ENCODE data around the gene GIT2. TPM values are rescaled to one million over a fixed set of nuclear protein-coding genes. Genes with fewer than 3 reads are reported as not detected.

The GIT2 gene
- total and polyA plus RNA-seq, 8 donors, result 16.5 to 38.8 (median 30.0) TPM

DNA sequence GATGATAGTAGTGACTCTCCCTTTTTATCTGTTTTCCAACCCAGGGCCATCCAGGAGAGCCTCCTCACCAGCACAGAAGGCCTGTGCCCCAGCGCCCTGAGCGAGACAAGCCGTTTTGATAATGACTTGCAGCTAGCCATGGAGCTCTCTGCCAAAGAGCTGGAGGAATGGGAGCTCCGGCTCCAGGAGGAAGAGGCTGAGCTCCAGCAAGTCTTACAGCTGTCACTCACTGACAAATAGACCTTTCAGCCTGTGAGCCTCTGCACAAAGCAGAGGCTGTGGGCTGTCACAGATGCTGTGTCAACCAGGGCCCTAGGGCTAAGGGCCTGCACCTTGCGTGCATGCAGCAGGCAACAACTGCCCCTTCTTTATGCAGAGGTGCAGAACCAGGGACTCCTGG is 41.1 kb upstream of the GIT2 start:
- intact Hi-C loops (cut with DNase I), result no loop called here
- 88 to 91% methylated on average over 5 of the region's 5 CpGs for WGBS, 2 donors
- no peak overlapping the region for H3K4me3 ChIP-seq
- TF ChIP-seq CTCF (IDR thresholded peaks at IDR 0.05), result no peak
- FAIRE-seq (no peak), ATAC-seq (no peak), DNase-seq (no peak)
- peaks cover 0 to 15% (median 10%) of the 10 kb centered on the region in 3 donors for H3K36me3 ChIP-seq
- H3K4me1 ChIP-seq, result peaks cover 9 to 22% (median 16%) of the 10 kb centered on the region in 3 donors
- H3K27ac ChIP-seq, result no peak overlapping the region
- no peaks in the 10 kb centered on the region for H3K27me3 ChIP-seq
- H3K9me3 ChIP-seq, result no peaks in the 10 kb centered on the region

DNA sequence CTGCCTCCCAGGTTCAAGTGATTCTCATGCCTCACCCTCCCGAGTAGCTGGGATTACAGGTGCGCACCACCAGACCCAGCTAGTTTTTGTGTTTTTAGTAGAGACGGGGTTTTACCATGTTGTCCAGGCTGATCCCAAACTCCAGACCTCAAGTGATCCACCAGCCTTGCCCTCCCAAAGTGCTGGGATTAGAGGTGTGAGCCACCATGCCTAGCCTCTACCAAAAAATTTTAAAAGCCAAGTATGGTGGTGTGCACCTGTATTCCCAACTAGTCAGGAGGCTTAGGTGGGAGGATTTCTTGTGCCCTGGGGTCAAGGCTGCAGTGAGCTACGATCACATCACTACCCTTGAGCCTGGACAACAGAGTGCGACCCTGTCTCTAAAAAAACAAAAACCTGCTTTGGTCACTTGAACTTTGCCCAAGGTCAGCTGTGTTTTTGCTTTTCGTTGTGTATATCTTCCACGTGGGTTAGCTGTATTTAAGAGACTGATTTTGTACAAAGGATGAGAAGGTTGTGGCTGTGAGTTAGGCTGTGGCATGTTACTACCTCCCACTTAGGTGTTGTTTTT is 39.5 kb upstream of the GIT2 start:
- DNase-seq (no peak), FAIRE-seq (no peak), ATAC-seq (no peak)
- Histone ChIP-seq H3K9me3 (no peaks in the 10 kb centered on the region), H3K27me3 (no peaks in the 10 kb centered on the region), H3K4me1 (peaks cover 9 to 22% (median 16%) of the 10 kb centered on the region in 3 donors), H3K4me3 (no peak overlapping the region), H3K36me3 (peaks cover 0 to 22% (median 15%) of the 10 kb centered on the region in 3 donors), H3K27ac (no peak overlapping the region)
- TF ChIP-seq CTCF (IDR thresholded peaks at IDR 0.05), result no peak
- WGBS, 2 donors, result 74 to 76% methylated on average over 7 of the region's 7 CpGs
- intact Hi-C loops (cut with DNase I), result no loop called here

- FAIRE-seq (no peak), DNase-seq (no peak), ATAC-seq (no peak)
- no peaks in the 10 kb centered on the region for H3K27me3 ChIP-seq
- no peak overlapping the region for H3K4me3 ChIP-seq
- intact Hi-C loops (cut with DNase I), result no loop called here
- no peak overlapping the region for H3K27ac ChIP-seq
- H3K4me1 ChIP-seq, result peaks cover 0 to 9% (median 7%) of the 10 kb centered on the region in 3 donors
- TF ChIP-seq CTCF (IDR thresholded peaks at IDR 0.05), result no peak
- WGBS, 2 donors, result 94 to 96% methylated on average over 3 of the region's 3 CpGs
- H3K36me3 ChIP-seq, result peaks cover 0 to 35% (median 27%) of the 10 kb centered on the region in 3 donors
- H3K9me3 ChIP-seq, result no peaks in the 10 kb centered on the region
Measured at GRCh38 chr12:110033888-110034287, 37.7 kb upstream of the GIT2 start.

- no peak for DNase-seq
- ATAC-seq, result no peak
- no peak for TF ChIP-seq CTCF (IDR thresholded peaks at IDR 0.05)
- intact Hi-C loops (cut with DNase I), result no loop called here
- no peak overlapping the region for H3K4me3 ChIP-seq
- FAIRE-seq, result no peak
- peaks cover 0 to 45% (median 20%) of the 10 kb centered on the region in 3 donors for H3K36me3 ChIP-seq
- 87 to 94% methylated on average over 2 of the region's 2 CpGs for WGBS, 2 donors
- no peaks in the 10 kb centered on the region for H3K9me3 ChIP-seq
- H3K27ac ChIP-seq, result no peak overlapping the region
- no peaks in the 10 kb centered on the region for H3K27me3 ChIP-seq
- no peaks in the 10 kb centered on the region for H3K4me1 ChIP-seq
Measured at GRCh38 chr12:110029290-110029815, 33.2 kb upstream of the GIT2 start.

DNA sequence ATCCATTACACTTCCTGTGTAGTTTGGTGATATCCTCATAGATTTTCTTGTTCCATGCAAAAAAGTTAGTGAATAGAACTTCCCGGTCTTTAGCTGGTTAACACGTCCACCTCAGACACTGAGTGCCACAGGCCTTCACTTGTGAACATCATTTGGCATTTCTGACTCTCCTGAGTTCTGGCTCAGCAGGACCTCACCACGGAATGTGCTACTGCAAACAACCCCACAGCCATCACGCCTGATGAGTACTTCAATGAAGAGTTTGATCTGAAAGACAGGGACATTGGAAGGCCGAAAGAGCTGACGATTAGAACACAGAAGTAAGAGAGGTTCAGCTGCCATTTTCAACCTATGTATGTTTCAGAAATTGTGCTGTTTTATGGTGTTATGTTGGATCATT is 32.2 kb upstream of the GIT2 start:
- no peaks in the 10 kb centered on the region for H3K27me3 ChIP-seq
- ATAC-seq (no peak), DNase-seq (no peak), FAIRE-seq (no peak)
- 78 to 81% methylated on average over 6 of the region's 6 CpGs for WGBS, 2 donors
- no peak for TF ChIP-seq CTCF (IDR thresholded peaks at IDR 0.05)
- intact Hi-C loops (cut with DNase I), result no loop called here
- H3K27ac ChIP-seq, result no peak overlapping the region
- no peak overlapping the region for H3K4me3 ChIP-seq
- H3K4me1 ChIP-seq, result peaks cover 0 to 3% (median 0%) of the 10 kb centered on the region in 3 donors
- peaks cover 0 to 41% (median 13%) of the 10 kb centered on the region in 3 donors for H3K36me3 ChIP-seq
- no peaks in the 10 kb centered on the region for H3K9me3 ChIP-seq

All from pancreas (tissue), 10 donors.